ENCODE measurements around the gene SYT3.

Gene SYT3

DNA sequence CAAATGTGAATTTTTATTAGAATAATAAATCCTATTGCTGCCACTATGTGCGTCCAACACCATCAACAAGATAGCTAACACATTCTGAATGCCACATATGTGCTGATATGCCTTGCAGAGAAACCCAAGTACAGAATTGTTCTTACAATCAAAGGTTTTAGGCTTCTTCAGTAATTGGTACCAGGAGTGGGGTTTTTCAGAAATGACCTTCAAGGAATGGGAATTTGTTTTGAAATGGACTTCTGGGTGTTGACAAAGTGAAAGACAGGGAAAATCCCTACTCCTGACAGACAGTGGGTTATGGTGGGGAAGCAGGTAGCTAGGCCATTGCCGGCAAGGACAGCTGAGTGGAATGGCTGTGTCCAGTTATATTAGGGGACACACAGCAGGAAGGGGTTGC, 5.7 kb downstream of the SYT3 start:
- no peak for TF ChIP-seq TARDBP (IDR thresholded peaks at IDR 0.05)
- TF ChIP-seq BHLHE40 (IDR thresholded peaks at IDR 0.05; ENCODE audit: borderline replicate concordance) = no peak
- TF ChIP-seq FOXK2 (IDR thresholded peaks at IDR 0.05) = no peak
- no peak for TF ChIP-seq L3MBTL2 (conservative IDR thresholded peaks at IDR 0.05)
- TF ChIP-seq FOXM1 (IDR thresholded peaks at IDR 0.05; ENCODE audit: borderline replicate concordance) = no peak
- no peak for TF ChIP-seq ZNF384 (IDR thresholded peaks at IDR 0.05)
- TF ChIP-seq SP1 (IDR thresholded peaks at IDR 0.05) = no peak
- no peak for TF ChIP-seq ELF4 (IDR thresholded peaks at IDR 0.05)
- no peak for TF ChIP-seq CTBP1 (IDR thresholded peaks at IDR 0.05; ENCODE audit: borderline replicate concordance)
- no peak for TF ChIP-seq ARNT (IDR thresholded peaks at IDR 0.05)
- TF ChIP-seq, protein P1, sequence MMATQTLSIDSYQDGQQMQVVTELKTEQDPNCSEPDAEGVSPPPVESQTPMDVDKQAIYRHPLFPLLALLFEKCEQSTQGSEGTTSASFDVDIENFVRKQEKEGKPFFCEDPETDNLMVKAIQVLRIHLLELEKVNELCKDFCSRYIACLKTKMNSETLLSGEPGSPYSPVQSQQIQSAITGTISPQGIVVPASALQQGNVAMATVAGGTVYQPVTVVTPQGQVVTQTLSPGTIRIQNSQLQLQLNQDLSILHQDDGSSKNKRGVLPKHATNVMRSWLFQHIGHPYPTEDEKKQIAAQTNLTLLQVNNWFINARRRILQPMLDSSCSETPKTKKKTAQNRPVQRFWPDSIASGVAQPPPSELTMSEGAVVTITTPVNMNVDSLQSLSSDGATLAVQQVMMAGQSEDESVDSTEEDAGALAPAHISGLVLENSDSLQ (IDR thresholded peaks at IDR 0.05) = no peak
- no peak for TF ChIP-seq SUZ12 (IDR thresholded peaks at IDR 0.05)
- TF ChIP-seq HDGF (IDR thresholded peaks at IDR 0.05; ENCODE audit: borderline replicate concordance) = no peak
- TF ChIP-seq FOXA1 (IDR thresholded peaks at IDR 0.05) = no peak
- no peak for TF ChIP-seq NFRKB (IDR thresholded peaks at IDR 0.05)
- ChIA-PET POLR2A (interaction anchor here (1.2 kb wide), 1 partner anchor 305 kb away, joined by 3 read pairs; the partner anchor contains the start of gene KCNC3), CTCF (no interaction called here)
- no peak for DNase-seq (ENCODE audit: extremely low spot score)

GRCh38 chr19:50633359-50633758, 6.3 kb downstream of the SYT3 start:
- TF ChIP-seq BHLHE40 (IDR thresholded peaks at IDR 0.05; ENCODE audit: borderline replicate concordance) (no peak), ARNT (IDR thresholded peaks at IDR 0.05) (no peak), HDGF (IDR thresholded peaks at IDR 0.05; ENCODE audit: borderline replicate concordance) (no peak), SP1 (IDR thresholded peaks at IDR 0.05) (no peak), ELF4 (IDR thresholded peaks at IDR 0.05) (no peak), LEF1 (IDR thresholded peaks at IDR 0.05; ENCODE audit: borderline replicate concordance) (no peak), TARDBP (IDR thresholded peaks at IDR 0.05) (no peak), FOXK2 (IDR thresholded peaks at IDR 0.05) (no peak), L3MBTL2 (conservative IDR thresholded peaks at IDR 0.05) (no peak), NFRKB (IDR thresholded peaks at IDR 0.05) (no peak), CTBP1 (IDR thresholded peaks at IDR 0.05; ENCODE audit: borderline replicate concordance) (no peak), SUZ12 (IDR thresholded peaks at IDR 0.05) (no peak), FOXA1 (IDR thresholded peaks at IDR 0.05) (no peak), FOXM1 (IDR thresholded peaks at IDR 0.05; ENCODE audit: borderline replicate concordance) (no peak), ZNF384 (IDR thresholded peaks at IDR 0.05) (no peak)
- TF ChIP-seq, protein P1 (IDR thresholded peaks at IDR 0.05) = no peak
- ChIA-PET CTCF (interaction anchor here (0.6 kb wide), 1 partner anchor 34 kb away, joined by 4 read pairs; no protein-coding TSS in a partner anchor), POLR2A (interaction anchor here (1.2 kb wide), 1 partner anchor 304 kb away, joined by 3 read pairs; the partner anchor contains the start of gene KCNC3)
- DNase-seq (ENCODE audit: extremely low spot score) = no peak

- CTCF ChIA-PET = no interaction called here
Observed at GRCh38 chr19:50632151-50632835, 7.4 kb downstream of the SYT3 start.

DNA sequence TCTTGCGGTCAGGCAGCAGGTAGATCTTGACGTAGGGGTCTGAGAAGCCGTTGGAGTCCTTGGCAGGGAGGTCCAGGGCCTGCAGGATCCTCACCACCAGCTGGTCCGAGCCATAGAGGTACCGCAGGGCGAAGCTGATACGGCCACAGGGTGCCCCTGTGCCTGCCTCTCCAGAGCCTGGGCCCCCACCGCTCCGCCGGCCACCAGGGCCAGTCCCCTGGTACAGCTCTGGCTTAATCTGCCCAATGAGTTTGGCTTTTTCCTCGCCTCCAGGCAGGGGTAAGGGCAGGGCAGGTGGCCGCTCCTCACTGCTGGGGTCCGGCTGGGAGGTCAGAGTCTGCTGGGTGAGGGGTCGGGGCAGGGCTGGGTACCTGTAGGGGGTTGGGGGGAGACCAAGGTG, 9.9 kb downstream of the SYT3 start:
- TF ChIP-seq SP1 (IDR thresholded peaks at IDR 0.05) (no peak), L3MBTL2 (conservative IDR thresholded peaks at IDR 0.05) (no peak), FOXM1 (IDR thresholded peaks at IDR 0.05; ENCODE audit: borderline replicate concordance) (no peak), ELF4 (IDR thresholded peaks at IDR 0.05) (no peak), ZNF384 (IDR thresholded peaks at IDR 0.05) (no peak), CTBP1 (IDR thresholded peaks at IDR 0.05; ENCODE audit: borderline replicate concordance) (no peak), HDGF (IDR thresholded peaks at IDR 0.05; ENCODE audit: borderline replicate concordance) (no peak)
- TF ChIP-seq, protein P1 (IDR thresholded peaks at IDR 0.05) = no peak
- no peak for DNase-seq (ENCODE audit: extremely low spot score)
- CTCF ChIA-PET = no interaction called here
- POLR2A ChIA-PET = no interaction called here

More at GRCh38 chr19:50632151-50632835, 7.4 kb downstream of the SYT3 start:
- no peak for DNase-seq (ENCODE audit: extremely low spot score)
- TF ChIP-seq BHLHE40 (IDR thresholded peaks at IDR 0.05; ENCODE audit: borderline replicate concordance) (no peak), SP1 (IDR thresholded peaks at IDR 0.05) (no peak), FOXM1 (IDR thresholded peaks at IDR 0.05; ENCODE audit: borderline replicate concordance) (no peak), ARNT (IDR thresholded peaks at IDR 0.05) (no peak), LEF1 (IDR thresholded peaks at IDR 0.05; ENCODE audit: borderline replicate concordance) (no peak), SUZ12 (IDR thresholded peaks at IDR 0.05) (no peak), FOXK2 (IDR thresholded peaks at IDR 0.05) (no peak), NFRKB (IDR thresholded peaks at IDR 0.05) (no peak), TARDBP (IDR thresholded peaks at IDR 0.05) (no peak), FOXA1 (IDR thresholded peaks at IDR 0.05) (no peak)
- TF ChIP-seq, protein P1 (IDR thresholded peaks at IDR 0.05) = no peak
- POLR2A ChIA-PET = no interaction called here

GRCh38 chr19:50629194-50629593, 10.5 kb downstream of the SYT3 start:
- no peak for TF ChIP-seq LEF1 (IDR thresholded peaks at IDR 0.05; ENCODE audit: borderline replicate concordance)
- TF ChIP-seq ZNF384 (IDR thresholded peaks at IDR 0.05) = no peak
- no peak for TF ChIP-seq FOXM1 (IDR thresholded peaks at IDR 0.05; ENCODE audit: borderline replicate concordance)
- no peak for TF ChIP-seq SUZ12 (IDR thresholded peaks at IDR 0.05)
- TF ChIP-seq, protein P1 (IDR thresholded peaks at IDR 0.05) = no peak
- TF ChIP-seq NFRKB (IDR thresholded peaks at IDR 0.05) = no peak
- TF ChIP-seq ARNT (IDR thresholded peaks at IDR 0.05) = no peak
- no peak for TF ChIP-seq BHLHE40 (IDR thresholded peaks at IDR 0.05; ENCODE audit: borderline replicate concordance)
- no peak for TF ChIP-seq TARDBP (IDR thresholded peaks at IDR 0.05)
- no peak for TF ChIP-seq HDGF (IDR thresholded peaks at IDR 0.05; ENCODE audit: borderline replicate concordance)
- TF ChIP-seq SP1 (IDR thresholded peaks at IDR 0.05) = no peak
- TF ChIP-seq FOXK2 (IDR thresholded peaks at IDR 0.05) = no peak
- no peak for TF ChIP-seq L3MBTL2 (conservative IDR thresholded peaks at IDR 0.05)
- TF ChIP-seq CTBP1 (IDR thresholded peaks at IDR 0.05; ENCODE audit: borderline replicate concordance) = no peak
- ChIA-PET CTCF (no interaction called here), POLR2A (no interaction called here)
- no peak for DNase-seq (ENCODE audit: extremely low spot score)

Data from HEK293T (cell line).